GM18507 (cell line): ENCODE measurements around the gene MICAL3.
"Not testable (repeated sequence)": the region's sequence is repeated elsewhere in the genome, so short reads cannot be mapped to it uniquely, and the experiment has no call there.

Experiments
- DNase-seq: peaks from one replicate; pipeline ENCODE4 v3.0.0; 2011; ENCODE audit warnings: low read depth; ENCODE audit not compliant: insufficient read length; ENCODE audit errors: extremely low spot score
- FAIRE-seq: peaks from 2 replicates; lab custom pipeline; 2011; peaks lifted over from hg19 to GRCh38; lab: Jason Lieb, UNC

The MICAL3 gene, protein sequence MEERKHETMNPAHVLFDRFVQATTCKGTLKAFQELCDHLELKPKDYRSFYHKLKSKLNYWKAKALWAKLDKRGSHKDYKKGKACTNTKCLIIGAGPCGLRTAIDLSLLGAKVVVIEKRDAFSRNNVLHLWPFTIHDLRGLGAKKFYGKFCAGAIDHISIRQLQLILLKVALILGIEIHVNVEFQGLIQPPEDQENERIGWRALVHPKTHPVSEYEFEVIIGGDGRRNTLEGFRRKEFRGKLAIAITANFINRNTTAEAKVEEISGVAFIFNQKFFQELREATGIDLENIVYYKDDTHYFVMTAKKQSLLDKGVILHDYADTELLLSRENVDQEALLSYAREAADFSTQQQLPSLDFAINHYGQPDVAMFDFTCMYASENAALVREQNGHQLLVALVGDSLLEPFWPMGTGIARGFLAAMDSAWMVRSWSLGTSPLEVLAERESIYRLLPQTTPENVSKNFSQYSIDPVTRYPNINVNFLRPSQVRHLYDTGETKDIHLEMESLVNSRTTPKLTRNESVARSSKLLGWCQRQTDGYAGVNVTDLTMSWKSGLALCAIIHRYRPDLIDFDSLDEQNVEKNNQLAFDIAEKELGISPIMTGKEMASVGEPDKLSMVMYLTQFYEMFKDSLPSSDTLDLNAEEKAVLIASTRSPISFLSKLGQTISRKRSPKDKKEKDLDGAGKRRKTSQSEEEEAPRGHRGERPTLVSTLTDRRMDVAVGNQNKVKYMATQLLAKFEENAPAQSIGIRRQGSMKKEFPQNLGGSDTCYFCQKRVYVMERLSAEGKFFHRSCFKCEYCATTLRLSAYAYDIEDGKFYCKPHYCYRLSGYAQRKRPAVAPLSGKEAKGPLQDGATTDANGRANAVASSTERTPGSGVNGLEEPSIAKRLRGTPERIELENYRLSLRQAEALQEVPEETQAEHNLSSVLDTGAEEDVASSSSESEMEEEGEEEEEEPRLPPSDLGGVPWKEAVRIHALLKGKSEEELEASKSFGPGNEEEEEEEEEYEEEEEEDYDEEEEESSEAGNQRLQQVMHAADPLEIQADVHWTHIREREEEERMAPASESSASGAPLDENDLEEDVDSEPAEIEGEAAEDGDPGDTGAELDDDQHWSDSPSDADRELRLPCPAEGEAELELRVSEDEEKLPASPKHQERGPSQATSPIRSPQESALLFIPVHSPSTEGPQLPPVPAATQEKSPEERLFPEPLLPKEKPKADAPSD (N-terminal part only)

DNA sequence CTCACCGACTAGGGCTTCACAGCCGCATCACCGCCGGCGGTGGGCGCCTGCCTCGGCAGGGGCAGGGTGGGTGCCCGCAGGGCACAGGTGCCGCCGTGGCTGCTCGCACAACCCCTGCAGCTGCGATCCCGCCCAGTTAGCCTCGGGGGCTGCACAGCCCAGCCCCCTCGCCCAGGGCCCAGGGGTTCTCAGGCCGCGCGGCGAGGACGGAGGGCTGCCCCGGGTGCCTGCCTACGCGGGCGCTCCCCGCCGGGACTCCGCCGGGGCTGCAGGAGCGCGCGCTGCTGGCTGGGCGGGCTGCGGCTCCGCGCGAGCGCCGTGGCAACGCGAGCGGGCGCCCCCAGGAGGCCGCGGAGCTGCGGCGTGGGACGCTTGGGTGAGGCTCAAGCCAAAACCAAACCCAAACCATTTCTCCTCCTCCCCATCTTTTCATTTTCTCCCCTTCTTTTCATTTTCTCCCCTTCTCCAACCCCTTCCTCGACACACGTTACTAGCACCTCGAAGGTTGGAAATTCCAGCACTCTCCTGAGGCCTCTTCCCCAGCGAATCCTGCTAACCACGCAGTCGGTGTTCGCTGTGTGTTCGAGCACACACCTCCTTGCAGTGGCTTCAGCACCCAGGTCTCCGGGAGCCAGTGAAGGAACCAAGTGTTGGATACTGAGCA, at the start of gene MICAL3:
Gene MICAL3, minus strand, starts transcription at position 286 of the 664 bp plus-strand sequence. CDS start 117,749 bp downstream, outside the sequence.
- DNase-seq = peak; percentile 57
- FAIRE-seq = no peak

DNA sequence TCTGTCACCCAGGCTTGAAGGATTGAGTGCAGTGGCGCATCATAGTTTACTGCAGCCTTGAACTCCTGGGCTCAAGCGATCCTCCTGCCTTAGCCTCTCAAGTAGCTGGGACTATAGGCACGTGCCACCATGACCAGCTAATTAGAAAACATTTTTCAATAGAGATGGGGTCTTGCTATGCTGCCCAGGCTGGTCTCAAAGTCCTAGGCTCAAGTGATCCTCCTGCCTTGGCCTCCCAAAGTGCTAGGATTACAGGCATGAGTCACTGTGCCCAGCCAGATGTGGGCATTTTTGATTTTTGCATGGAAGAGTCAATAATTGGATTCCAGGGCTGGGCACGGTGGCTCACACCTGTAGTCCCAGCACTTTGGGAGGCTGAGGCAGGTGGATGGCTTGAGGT, 49.6 kb upstream of the MICAL3 start:
- not testable (repeated sequence) for DNase-seq, FAIRE-seq

DNA sequence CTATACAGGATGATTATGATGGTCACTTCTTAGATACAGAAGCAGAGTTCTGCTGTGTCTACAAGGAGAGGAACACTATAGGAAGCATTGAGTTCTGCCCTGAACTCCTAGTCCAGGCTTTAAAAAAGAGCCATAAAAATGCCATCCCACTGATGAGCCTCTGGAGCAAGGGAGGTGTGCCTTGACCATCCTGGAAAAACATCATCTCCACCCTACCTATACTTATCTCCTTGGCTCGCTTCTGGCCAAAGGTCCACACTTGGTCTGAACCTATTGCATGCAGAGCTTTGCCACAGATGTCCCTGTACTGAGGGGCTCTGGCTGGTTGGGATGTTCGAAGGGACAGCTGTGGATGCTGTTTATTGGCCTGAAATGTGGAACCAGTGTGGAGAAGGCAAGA, 49.1 kb upstream of the MICAL3 start:
- FAIRE-seq (no peak), DNase-seq (no peak)

DNA sequence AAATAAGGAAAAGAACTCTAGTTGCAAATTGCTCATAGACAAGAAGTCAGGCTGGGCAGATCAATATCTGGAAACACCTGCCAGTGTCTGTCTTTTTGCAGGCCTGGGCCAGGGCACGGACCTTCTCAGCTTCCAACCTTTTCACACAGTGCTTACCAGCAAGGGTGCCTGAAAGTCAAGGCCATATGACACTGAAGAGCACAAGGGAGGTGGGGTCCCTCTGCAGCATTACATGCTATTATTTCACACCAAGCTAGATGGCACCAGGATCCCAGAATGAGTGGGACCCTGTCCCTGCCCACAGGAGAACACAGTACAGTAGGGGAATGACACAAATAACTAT, 47.6 kb upstream of the MICAL3 start:
- FAIRE-seq = no peak
- DNase-seq = no peak

DNA sequence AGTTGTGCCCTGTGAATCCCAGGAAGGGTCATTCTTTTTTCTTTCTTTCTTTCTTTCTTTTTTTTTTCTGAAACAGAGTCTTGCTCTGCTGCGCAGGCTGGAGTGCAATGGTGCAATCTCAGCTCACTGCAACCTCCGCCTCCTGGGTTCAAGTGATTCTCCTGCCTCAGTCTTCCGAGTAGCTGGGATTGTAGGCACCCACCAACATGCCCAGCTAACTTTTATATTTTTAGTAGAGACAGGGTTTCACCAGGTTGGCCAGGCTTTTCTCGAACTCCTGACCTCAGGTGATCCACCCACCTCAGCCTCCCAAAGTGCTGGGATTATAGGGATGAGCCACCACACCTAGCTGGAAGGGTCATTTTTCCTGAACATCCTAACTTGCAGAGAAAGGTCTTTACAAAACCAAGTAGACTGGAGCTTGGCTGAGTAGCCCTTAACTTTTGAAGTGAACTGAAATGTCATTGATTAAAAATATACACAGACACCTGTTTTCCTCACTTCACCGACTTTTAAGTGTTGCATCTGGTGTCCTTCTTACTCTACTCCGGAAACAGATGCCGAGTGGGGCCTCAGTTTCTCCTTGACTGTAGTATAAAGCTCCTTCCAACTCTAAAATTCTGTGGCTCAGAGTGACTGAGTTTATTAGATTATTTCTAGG, 47.1 kb upstream of the MICAL3 start:
- not testable (repeated sequence) for FAIRE-seq

DNA sequence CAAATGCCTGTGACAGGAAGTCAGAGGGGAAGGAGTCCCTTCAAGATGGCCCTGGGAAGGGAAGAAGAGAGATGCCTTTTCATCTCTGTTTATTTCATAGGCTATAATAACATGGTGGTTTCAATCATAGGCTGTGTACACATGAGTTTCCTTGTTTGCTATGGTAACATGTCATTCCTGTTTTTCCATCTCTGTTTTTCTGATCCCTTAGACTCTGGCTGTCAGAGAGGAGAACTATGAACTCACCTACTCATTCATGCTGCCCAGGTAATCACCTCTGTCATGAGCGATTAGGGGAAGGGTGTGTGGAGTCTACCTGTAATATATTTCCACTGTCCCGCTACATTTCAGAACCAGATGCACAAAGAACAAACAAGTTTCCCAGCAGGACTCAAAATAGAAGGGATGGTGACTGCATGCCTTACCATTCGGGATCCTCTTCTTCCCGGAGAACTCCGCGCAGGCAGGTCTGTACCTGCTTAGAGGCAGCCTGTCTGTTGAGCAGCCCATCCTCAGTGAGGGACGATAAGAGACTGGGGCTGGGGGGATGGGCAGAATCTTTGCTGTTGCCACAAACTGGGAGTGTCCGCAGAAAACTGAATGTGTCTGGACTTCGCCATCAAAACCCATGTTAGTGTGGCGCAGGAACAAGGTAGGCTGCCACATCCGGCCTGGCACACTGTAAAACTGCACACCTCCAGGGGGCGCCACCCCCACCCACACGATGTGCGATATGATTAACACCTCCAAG, 46.4 kb upstream of the MICAL3 start:
- no peak for DNase-seq
- FAIRE-seq = no peak

More for the DNA sequence above, 47.1 kb upstream of the MICAL3 start:
- not testable (repeated sequence) for DNase-seq

DNA sequence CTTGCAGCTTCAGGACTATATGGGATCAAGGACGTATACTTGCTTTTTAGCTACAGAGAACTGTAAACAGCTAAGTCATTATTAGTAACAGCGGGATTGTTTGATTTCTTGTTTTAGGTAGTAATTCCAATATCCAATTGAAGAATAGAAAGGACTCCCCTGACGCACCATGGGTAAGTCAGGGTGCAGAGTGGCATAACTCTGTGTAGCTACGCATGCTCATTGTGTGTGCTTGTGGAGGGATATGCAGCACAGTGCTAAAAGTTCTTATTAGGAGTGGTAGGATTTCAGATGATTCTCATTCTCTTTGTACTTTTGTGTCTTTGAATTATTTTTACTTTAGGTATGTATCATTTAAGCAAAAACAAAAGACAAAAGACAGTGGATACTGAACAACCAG, 45.7 kb upstream of the MICAL3 start:
- DNase-seq (no peak), FAIRE-seq (no peak)

DNA sequence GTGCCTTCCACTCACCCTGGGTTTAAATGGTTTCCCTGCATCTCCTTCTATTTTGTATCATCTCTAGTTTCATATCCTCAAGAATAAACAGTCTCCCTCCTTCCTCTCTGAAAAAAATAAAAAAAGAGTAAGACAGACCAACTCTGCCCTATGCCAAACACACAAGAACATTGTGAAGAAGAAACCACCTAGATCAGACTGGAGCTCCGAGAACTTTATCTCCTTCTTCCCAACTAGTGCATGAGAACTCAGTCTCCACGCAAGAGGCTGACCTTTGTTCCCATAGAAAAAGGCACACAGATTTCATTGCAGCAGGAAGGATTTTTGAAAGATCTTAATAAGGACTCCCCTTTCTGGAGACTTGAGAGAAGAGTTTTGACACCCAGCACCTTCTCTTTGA, 44.7 kb upstream of the MICAL3 start:
- no peak for DNase-seq
- no peak for FAIRE-seq

DNA sequence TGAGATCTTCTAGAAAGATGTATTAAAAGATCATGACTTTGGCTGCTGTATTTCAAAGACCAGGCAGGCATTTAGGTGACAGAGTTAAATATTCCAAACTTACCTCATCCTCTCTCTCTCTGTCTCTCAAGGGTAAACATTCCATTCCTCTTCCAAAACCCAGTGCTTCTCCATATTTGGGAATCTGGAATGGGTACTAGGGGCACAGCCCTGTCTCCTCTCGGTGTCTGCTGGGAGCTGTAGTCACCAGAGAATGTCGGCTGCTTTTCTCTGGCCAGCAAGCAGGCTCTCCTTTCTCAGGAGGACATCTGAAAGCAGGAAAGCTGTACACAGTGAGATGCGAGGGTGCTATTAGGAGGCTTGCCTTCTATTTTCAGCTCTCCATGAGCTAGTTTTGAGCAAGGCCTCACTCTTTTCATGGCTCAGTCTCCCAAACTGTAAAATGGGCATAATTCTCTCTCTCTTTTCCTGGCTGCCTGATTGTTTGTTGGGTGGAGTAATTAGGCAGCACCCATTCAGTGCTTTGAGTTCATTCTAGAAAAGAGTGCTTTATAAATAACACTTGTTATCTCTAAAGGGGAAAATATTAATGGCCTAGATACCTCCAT, 44.1 kb upstream of the MICAL3 start:
- FAIRE-seq (no peak), DNase-seq (no peak)

DNA sequence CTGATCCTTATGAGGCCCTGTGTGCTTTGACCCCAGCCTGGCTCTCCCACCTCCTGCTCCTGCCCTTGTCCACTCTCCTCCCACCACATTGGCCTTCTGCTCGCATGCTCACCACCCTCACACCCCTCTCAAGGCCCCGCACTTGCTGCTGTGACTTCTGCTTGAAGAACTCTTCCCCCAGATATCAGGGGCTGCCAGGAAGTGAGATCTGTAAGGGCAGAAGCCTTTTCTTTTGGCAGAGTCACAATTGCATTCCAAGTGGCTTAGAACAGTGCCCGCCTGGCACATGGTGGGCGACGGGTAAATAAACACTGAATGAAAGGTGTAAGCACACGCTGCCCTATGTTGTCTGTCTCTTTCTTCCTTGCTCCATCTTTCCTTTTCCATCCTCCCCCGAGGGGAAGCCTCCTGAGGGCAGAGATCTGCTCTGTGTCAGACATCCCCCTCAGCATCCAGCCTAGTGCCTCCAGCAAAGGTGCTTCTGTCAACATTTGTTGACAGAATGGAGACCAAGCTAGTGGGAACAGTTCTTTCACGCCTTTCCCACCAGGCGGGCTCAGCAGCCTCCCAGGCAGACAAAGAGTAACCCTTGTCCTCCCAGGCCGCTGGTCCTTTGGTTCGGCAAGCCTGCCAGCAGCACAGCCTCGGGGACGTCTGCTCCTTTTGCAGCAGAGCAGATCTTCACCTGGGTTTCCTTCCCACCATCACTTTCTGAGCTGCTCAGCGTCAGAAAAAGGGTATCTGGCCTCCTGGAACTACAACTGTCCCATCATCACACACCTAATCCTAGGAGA, 43.4 kb upstream of the MICAL3 start:
- FAIRE-seq = no peak
- DNase-seq = no peak

DNA sequence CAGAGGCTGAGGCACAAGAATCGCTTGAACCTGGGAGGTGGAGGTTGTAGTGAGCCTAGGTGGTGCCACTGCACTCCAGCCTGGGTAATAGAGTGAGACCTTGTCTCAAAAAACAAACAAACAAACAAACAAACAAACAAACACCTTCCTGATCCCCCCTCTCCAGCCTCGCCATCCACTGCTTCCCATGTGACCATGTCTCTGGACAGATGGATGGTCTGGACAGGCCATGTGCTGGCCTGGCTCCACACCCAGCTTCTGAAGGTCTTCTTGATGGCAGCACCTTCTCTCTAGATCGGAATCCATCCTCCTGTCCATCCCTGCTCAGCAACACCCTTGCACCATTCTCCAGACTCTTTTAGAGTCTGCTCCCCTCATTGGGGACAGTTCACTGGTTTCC, 42.8 kb upstream of the MICAL3 start:
- DNase-seq (no peak), FAIRE-seq (no peak)

DNA sequence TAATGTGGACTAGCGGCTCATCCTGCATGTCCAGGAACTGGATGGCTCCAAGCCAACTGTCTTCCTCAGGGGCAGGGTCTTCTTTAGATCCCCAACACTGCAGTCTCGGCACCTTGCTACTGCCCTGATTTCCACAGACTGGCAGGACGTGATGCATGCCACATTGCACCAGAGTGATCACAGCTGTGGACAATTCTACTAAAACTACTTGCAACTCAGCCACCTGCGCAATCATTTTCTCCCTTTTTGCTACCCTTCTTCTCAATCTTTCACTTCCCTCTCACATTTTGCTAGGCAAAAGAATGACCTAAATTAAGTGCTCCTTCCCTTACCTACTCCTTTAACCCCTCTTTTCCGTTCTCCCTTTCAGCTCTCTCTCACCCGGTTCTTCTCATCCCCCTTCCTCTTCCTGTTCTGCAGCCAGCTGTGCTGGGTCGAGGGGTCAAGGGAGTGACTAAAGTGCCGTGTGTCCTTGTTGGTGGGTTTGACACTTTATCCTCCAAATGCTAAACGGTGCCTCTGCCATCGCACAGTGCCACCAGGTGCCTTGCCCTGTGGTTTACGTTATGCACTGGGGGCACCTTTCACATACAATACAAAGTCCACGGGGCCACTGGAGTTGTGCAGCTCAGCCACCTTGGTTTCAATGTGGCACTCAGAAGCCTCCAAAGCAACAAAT, 42.0 kb upstream of the MICAL3 start:
- DNase-seq = no peak
- FAIRE-seq = peak; percentile 61

DNA sequence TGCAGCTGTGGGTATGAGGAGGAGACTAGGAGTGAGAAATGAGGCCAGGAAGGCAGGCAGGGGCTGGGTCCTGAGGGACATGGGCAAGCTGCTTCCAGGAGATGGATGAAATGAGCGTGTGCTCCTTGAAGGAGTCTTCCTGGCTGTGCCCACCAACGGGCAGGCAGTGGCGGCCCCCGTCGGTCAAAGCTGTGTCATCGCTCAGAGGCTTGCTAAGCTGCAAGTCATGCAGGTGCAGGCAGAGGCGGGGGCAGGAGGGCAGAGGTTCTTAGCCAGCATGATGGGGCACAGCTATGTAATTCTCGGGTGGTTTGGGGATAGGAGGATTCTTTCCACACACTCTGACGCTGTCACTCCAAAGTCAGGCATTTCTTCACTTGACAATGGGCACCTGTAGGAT, 40.9 kb upstream of the MICAL3 start:
- DNase-seq (no peak), FAIRE-seq (no peak)

DNA sequence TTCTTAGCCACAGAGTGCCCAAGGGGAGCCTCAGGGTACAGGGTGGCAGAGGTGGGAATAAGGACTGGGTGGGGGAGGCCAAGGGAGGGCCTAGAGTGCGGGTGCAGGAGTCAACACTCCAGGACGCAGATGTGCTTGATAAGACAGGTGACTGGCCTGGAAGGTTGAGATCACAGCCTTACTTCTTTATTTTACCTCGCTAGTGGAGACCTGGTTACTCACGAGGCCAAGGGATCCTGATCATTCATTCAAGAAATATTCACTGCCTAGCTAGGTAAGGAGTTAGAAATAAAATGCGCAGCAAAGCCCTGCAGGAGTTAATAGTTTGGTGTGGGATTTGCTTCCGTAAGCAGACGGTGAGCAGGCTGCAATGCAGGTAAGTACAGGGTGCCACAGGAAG, 40.3 kb upstream of the MICAL3 start:
- no peak for FAIRE-seq
- no peak for DNase-seq

DNA sequence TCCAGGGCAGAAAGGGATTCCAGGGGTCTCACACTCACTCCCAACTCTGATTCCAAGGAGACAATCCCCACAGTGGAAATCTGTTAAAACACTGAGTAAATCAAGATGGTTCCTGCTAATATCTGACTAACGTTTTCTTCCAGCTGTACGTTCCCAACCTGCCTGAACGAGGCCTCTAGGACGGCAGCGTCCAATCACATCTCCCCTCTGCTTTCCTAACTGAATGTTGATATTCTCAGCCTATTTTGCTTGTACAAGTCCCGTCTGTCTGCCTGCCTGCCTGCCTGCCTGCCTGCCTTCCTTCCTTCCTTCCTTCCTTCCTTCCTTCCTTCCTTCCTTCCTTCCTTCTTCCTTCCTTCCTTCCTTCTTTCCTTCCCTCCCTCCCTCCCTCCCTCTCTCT, 39.4 kb upstream of the MICAL3 start:
- not testable (repeated sequence) for FAIRE-seq, DNase-seq

DNA sequence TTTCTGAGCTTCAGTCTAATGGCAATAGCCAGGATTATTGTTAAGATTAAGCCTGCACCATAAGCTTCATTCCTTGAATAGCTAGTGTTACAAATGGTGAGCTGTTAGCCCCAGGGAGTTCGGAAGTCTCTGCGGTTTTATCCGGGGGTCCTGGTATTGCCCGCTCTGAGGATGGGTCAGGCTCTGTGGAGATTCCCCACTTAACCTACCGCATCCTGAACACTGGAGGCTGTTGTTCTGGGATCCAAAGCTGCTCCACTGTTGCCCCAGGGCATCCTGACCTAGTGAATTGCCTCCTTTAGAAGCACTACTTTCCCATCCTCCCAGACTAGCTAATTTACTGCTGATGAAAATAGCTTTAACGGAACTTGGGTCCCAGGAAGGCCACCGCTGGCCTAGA, 38.9 kb upstream of the MICAL3 start:
- DNase-seq (no peak), FAIRE-seq (no peak)

DNA sequence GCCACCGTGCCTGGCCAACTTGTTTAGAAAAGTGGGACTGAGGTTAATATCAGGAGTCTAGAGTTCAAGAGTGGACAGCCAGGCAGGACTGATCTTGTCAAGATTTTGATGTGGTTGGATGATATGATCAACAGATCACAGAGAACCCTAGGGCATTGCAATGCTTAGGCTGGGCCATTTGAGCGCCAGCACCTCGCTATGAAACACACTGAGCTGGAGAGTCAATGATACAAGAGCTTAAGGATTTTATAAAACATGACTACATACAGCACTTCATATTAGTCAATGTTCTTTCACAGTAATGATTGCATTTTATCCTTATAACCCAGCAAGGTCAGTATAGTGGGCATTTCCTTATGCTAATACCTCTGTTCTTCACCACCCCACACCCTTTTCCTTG, 38.1 kb upstream of the MICAL3 start:
- no peak for FAIRE-seq

More for the DNA sequence above, 38.1 kb upstream of the MICAL3 start:
- no peak for DNase-seq
